T-helper 2 cell (primary cell): ENCODE results near the gene POU3F3.

Experiments
- DNase-seq, 5 experiments: peaks; one replicate each; pipeline versions ENCODE4 v3.0.0 to v3.0.0-alpha.2; 2012 to 2022
- total RNA-seq, 2 donors: gene quantifications; one replicate each; lab custom pipeline; 2026; lab: John Stamatoyannopoulos, UW

Gene POU3F3
- total RNA-seq, result 0 to 0.74 reads per million in 2 donors

DNA sequence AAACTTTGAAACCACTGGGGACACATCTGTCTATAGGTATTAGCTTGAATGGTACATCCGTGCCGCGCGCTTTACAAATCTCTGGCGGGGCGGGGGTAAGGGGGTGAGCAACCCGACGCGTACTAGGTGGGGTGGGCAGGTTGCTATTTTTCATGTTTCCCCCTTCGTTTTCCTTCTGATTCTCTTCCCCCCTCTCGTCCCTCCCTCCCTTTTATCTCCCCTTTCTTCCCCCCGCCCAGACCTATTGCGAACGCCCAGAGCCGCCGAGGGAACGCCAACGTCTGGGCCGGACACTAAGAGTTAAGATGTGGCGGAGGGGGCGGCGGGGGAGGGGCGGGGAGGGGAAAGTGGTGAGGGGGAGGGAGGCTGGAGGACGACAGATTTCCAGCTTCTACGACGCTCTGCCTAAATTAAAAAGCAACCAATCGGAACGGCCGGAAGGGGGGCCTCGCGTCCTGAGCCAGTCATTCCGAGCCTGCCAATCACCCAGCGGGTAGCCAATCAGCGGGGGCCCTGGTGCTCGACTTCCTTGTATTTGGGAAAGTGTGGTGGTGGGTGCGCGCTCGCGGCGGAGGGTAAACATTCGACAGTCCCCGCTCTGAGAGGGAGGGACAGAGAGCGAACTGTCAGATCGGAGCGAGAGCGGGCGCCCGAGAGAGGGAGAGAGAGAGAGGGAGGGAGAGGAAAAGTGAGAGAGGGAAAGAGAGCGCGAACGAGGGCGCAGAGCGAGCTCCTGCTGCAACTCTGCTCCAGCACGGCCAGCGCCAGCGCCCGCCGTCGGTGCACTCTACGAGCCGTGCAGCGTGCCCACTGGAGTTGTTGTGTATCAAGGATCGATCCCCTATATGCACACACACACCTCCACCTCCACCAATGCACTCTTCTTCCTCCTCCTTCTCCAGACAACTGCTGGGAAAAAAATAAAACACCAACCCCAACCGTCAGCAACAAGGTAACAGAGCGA lies at the start of gene POU3F3:
TSS of gene POU3F3 (plus strand) at position 582 of the 964 bp plus-strand sequence. CDS start 1,396 bp downstream, outside the sequence.
- DNase-seq, result peak in 2 of 5 experiments; percentile 44 to 51

GRCh38 chr2:104804148-104804890 lies 49.6 kb upstream of the POU3F3 start:
- DNase-seq, result no peak

DNA sequence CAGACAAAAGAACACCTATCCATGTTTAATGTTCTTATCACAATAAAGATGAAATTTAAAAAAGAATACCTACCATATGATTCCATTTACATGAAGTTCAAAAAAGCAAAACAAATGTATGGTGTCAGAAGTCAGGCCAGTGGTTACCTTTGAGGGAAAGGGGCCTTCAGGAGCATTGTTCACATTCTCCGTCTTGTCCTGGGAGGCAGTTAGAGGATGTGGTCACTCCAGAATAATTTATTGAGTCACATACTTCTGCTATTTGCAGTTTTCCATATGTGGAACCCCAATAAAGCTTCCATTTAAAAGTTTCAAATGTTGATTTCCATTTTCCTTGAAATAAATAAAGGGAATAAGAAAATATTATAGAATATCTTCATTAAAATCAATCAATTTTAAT lies 41.6 kb upstream of the POU3F3 start:
- DNase-seq, result no peak

DNA sequence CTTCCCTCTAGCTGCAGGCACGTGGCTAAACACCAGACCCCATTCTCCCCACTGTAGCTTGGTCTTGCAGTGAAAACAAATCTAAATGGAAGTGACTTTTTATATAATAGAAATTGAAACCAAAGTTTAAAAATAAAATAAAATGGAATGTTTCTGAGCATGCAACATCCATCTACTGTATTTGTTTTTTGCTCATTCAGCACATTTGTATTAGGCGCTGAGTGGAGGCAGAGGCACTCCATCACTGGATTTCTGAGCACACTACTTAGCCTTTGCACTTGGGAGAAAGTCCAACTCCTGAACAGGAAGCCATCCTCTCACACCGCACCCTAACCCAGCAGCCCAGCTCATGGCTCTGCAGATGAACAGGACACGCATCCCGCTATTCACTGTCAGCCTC lies 37.8 kb upstream of the POU3F3 start:
- no peak for DNase-seq

DNA sequence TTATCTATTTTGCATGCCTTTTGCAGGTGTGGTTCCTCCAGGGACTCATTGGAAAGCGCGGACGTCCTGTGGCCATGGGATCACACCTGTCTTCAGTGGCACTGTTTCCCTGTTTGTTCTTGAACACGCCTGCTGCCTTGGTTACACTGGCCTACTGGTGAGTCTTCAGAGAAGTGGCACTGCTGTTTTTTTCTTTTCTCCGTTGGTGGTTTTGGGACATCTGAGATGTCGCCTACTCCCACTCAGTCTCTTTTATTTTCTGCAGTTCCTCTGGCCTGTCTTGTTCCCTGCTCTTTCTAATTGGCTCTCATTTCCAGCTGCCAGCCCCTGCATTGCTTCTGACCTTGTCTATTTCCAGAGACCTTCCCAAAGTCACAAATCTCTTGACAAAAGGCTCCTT lies 35.7 kb upstream of the POU3F3 start:
- DNase-seq, result no peak

- DNase-seq, result no peak
Measured at GRCh38 chr2:104820126-104820525, 33.8 kb upstream of the POU3F3 start.

DNA sequence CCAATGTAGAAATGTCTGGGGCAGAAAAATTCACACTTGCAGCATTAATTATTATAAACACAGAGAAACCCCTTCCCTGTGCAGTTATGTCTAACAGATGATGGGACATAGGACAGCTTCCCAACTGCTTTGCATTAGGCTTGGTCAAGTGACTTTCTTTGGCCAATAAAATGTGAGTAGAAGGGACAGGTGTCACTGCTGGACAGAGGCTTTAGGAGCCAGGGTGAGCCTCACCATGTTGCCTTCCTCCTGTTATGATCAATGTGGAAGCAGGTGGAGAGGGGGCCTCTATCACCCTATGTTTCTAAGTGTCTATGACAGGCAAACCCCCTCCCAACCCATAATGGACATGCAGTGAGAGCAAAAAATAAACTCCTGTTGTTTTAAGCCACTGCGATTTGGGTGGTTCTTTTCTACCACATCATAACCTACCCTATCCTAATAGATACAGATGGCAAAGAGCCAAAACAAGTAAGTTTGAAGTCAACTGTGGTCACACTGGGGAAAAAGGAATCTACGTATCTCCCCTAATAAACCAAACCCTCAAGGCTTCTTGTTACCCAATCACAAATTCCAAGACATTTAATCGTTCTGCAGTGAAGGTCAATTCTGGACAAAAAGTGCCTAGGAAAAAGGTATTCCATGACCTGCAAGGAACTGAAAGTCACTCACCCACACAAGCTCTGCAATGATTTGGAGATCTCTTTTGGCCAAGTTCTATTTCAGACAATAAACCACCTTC lies 28.6 kb upstream of the POU3F3 start:
- no peak for DNase-seq

GRCh38 chr2:104826016-104826415 lies 27.9 kb upstream of the POU3F3 start:
- no peak for DNase-seq

GRCh38 chr2:104831742-104832141 lies 22.2 kb upstream of the POU3F3 start:
- no peak for DNase-seq

- DNase-seq, result no peak
Measured at GRCh38 chr2:104834431-104835153, 19.3 kb upstream of the POU3F3 start.

GRCh38 chr2:104836265-104836664 lies 17.6 kb upstream of the POU3F3 start:
- no peak for DNase-seq

DNA sequence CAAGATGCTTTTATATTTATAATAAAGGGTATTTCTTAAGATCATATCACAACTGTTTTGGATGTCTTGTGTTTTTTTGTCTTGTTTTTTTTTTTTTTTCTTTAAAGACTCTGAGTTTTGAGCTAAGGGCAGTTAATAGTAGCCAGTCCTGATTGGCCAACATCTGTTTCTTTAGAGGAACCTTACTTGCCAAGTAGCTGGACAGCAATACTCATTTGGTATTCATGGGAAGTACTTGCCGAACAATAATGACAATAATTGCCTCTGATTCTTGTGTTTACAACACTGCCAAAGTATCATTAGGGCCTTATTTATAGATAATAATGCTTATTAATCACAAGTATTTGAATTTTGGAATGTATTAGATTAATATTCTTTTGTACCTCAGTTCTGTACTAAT lies 17.1 kb upstream of the POU3F3 start:
- DNase-seq, result no peak

- no peak for DNase-seq
Measured at GRCh38 chr2:104840156-104840555, 13.8 kb upstream of the POU3F3 start.

- DNase-seq, result no peak
Measured at GRCh38 chr2:104840893-104841585, 12.9 kb upstream of the POU3F3 start.

GRCh38 chr2:104841744-104842143 lies 12.2 kb upstream of the POU3F3 start:
- no peak for DNase-seq

GRCh38 chr2:104844807-104845551 lies 8.9 kb upstream of the POU3F3 start:
- DNase-seq, result no peak

- no peak for DNase-seq
Measured at GRCh38 chr2:104845552-104845931, 8.4 kb upstream of the POU3F3 start.

- DNase-seq, result no peak
Measured at GRCh38 chr2:104845946-104846785, 7.7 kb upstream of the POU3F3 start.

DNA sequence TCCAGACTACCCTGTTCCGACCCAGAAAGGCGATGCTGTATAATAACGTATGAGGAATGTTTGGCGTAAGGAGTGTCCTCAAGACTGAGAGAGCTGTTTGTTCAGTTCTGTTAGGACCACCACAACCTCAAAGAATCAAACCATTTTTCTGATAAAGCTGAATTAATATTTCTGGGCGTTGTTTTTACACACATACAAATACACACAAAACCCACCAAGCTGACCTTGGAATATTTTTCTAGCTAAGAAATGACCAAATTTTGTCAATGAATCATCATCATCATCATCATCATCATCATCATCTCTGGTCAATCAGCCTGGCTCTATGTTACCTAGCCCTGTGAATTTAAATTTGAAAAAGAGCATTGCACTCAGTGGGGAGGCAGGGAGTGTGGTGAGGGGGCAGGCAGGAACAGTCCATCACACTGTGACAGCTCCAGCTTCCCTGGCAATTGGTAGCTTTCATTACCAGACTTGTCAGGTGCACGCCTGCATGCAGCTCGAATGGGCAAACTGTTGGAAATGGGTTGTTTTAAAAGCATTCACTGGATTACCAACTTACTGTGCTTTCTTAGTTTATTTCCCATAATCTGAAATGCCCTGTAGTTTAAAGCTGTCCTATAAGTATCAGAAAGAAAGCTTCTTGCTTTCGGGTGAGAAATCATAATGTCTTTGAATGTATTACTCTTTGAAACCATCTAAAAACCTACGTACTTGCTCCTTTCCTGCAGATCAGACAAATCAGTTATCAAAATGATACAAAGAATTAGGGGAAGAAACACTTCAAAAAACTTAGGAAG lies 6.9 kb upstream of the POU3F3 start:
- DNase-seq, result no peak
